Adrenal gland (tissue), 5 donors: ENCODE data around the gene ZNF396.
A peak's percentile ranks its signal among the peaks of the same experiment; 100 is the strongest.

Source experiments
- POLR2A ChIP-seq, 2 donors: fragments of 450-650 bp; IDR thresholded peaks; one replicate each; pipeline ENCODE4 v1.6.1; 2017; ENCODE audit warnings: antibody characterized with exemption in 2 of 2, mild to moderate bottlenecking in 2 of 2, moderate library complexity in 1 of 2
- TF ChIP-seq, protein P1 (sequence below), 6 experiments: fragments of 450-650 bp in 4 of 6; fragments of 200-600 bp in 2 of 6; sonication (generic) in 1 of 6; IDR thresholded peaks; 1 replicate in 5 of 6; 2 replicates in 1 of 6; pipeline versions ENCODE4 v1.5.1 to v1.8.0; 2016 to 2021; ENCODE audit warnings: antibody characterized with exemption in 6 of 6, mild to moderate bottlenecking in 2 of 6, moderate library complexity in 1 of 6
- donor health status: DM: no; HTN: no; CAD: no.

DNA sequence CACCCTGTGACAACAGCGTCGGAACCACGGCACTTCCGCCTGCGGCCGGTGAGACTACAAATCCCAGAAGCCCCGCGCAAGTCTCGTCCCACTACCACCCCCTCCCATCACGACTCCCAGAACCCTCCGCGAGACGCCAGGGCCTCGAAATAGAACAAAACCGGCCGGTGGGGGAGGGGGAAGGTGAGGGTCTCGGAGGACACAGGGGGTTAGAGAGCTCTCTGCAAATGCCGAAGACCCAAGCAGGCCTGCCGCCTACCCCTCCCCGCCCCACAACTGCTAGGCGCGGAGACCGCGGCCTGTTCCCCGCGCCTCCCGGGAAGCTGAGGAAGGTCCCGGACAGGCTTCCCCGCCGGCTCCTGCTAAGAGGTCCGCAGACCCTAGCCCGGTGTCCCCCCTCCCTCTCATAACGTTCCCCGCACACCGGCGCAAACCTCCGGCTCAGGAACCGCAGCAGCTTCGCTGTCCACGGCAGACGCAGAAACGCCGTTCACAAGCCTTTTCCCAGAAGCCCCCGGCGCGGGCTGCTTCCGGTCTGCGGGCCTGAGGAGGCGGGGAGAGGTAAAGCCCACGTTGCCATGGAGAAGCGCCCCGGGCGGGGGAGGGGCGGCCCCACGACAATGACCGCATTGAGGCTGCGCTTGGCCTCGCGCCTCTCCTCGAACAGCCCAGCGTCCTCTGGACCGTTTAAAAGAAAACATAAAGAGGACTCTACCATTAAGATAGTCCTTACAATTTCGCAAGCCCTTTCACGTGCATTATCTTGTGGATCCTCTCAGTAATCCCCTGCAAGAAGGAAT is 33.0 kb downstream of the ZNF396 start, which contains the start of gene ZNF24:
- TF ChIP-seq, protein P1, sequence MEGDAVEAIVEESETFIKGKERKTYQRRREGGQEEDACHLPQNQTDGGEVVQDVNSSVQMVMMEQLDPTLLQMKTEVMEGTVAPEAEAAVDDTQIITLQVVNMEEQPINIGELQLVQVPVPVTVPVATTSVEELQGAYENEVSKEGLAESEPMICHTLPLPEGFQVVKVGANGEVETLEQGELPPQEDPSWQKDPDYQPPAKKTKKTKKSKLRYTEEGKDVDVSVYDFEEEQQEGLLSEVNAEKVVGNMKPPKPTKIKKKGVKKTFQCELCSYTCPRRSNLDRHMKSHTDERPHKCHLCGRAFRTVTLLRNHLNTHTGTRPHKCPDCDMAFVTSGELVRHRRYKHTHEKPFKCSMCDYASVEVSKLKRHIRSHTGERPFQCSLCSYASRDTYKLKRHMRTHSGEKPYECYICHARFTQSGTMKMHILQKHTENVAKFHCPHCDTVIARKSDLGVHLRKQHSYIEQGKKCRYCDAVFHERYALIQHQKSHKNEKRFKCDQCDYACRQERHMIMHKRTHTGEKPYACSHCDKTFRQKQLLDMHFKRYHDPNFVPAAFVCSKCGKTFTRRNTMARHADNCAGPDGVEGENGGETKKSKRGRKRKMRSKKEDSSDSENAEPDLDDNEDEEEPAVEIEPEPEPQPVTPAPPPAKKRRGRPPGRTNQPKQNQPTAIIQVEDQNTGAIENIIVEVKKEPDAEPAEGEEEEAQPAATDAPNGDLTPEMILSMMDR (IDR thresholded peaks at IDR 0.05): no peak
- peak; percentile 84 to 92 for TF ChIP-seq POLR2A (IDR thresholded peaks at IDR 0.05)
